DMS79 (cell line): ENCODE data around the gene MFAP1.
"Not testable (repeated sequence)": the region's sequence is repeated elsewhere in the genome, so short reads cannot be mapped to it uniquely, and the experiment has no call there.

Experiments used
- DNase-seq: peaks from one replicate; lab custom pipeline; 2025; lab: John Stamatoyannopoulos, UW

The MFAP1 gene

GRCh38 chr15:43824302-43825246 is at the start of gene MFAP1:
Gene MFAP1, minus strand, starts transcription at chr15:43824690. Its CDS starts 121 bp downstream, at chr15:43824569.
- peak; percentile 71 for DNase-seq

- no peak for DNase-seq
Observed at GRCh38 chr15:43873651-43874050, 49.2 kb upstream of the MFAP1 start.

- no peak for DNase-seq
Observed at GRCh38 chr15:43872416-43873020, 48.0 kb upstream of the MFAP1 start.

- DNase-seq: no peak
Observed at GRCh38 chr15:43871835-43872234, 47.3 kb upstream of the MFAP1 start.

- no peak for DNase-seq
Observed at GRCh38 chr15:43868406-43868805, 43.9 kb upstream of the MFAP1 start.

GRCh38 chr15:43867096-43867495 is 42.6 kb upstream of the MFAP1 start:
- DNase-seq: no peak

- DNase-seq: not testable (repeated sequence)
Observed at GRCh38 chr15:43866636-43867035, 42.1 kb upstream of the MFAP1 start.

- DNase-seq: peak; percentile 3
Observed at GRCh38 chr15:43859546-43859945, 35.1 kb upstream of the MFAP1 start.

- DNase-seq: no peak
Observed at GRCh38 chr15:43854801-43855200, 30.3 kb upstream of the MFAP1 start.

GRCh38 chr15:43852607-43853006 is 28.1 kb upstream of the MFAP1 start:
- no peak for DNase-seq

GRCh38 chr15:43851251-43851650 is 26.8 kb upstream of the MFAP1 start:
- no peak for DNase-seq

GRCh38 chr15:43845421-43845820 is 20.9 kb upstream of the MFAP1 start:
- DNase-seq: no peak

- DNase-seq: not testable (repeated sequence)
Observed at GRCh38 chr15:43832485-43832884, 8.0 kb upstream of the MFAP1 start.

GRCh38 chr15:43831519-43832052 is 7.1 kb upstream of the MFAP1 start:
- DNase-seq: not testable (repeated sequence)

GRCh38 chr15:43830691-43831275 is 6.3 kb upstream of the MFAP1 start:
- not testable (repeated sequence) for DNase-seq

- DNase-seq: not testable (repeated sequence)
Observed at GRCh38 chr15:43829951-43830540, 5.6 kb upstream of the MFAP1 start.

GRCh38 chr15:43828061-43828657 is 3.7 kb upstream of the MFAP1 start:
- no peak for DNase-seq

- peak; percentile 45 for DNase-seq
Observed at GRCh38 chr15:43826508-43827341, 2.2 kb upstream of the MFAP1 start, which contains the start of gene WDR76. Gene WDR76, plus strand, starts transcription at chr15:43827002. Its CDS starts 31 bp downstream, at chr15:43827033.

GRCh38 chr15:43826029-43826507 is 1.6 kb upstream of the MFAP1 start:
- no peak for DNase-seq

GRCh38 chr15:43825305-43825704 is 815 bp upstream of the MFAP1 start:
- DNase-seq: not testable (repeated sequence)
